Panc1 (cell line): ENCODE data around the gene DGKD. TPM values are rescaled to one million over a fixed set of nuclear protein-coding genes. Genes with fewer than 3 reads are reported as not detected.

Experiments
- ATAC-seq: fragments of 200-7000 bp; cut with Tn5 transposase; 2 replicates; pipeline ENCODE4 v1.9.1; 2020; ENCODE audit warnings: mild to moderate bottlenecking, moderate library complexity
- BruUV-seq: library from RNA; stranded (reverse); fragments of 400-500 nt; replicated peaks from 2 replicates; lab custom pipeline; 2021; lab: Mats Ljungman, UMichigan
- CTCF ChIA-PET: fragments of 300-600 bp; sonication (Branson Sonifier 250); formaldehyde crosslinking; loops from one replicate; lab custom pipeline; 2022; ENCODE audit warnings: antibody characterized with exemption; lab: Charles Lee
- POLR2A ChIA-PET: fragments of 300-600 bp; sonication (Branson Sonifier 250); formaldehyde crosslinking; loops from one replicate; lab custom pipeline; 2022; ENCODE audit warnings: antibody characterized with exemption; lab: Charles Lee
- DNase-seq: peaks from one replicate; pipeline ENCODE4 v3.0.0-alpha.2; 2010; ENCODE audit warnings: low read depth, low spot score
- H3K27ac ChIP-seq: 2 replicates; pipeline ENCODE4 v1.5.1; 2011; ENCODE audit warnings: mild to moderate bottlenecking, low read length, inconsistent platforms
- H3K27me3 ChIP-seq: fragments of 200-500 bp; sonication (Bioruptor generic); 2 replicates; pipeline ENCODE4 v1.6.0; 2014; ENCODE audit warnings: low read length, inconsistent platforms; ENCODE audit not compliant: control insufficient read depth, insufficient read depth
- H3K36me3 ChIP-seq: fragments of 200-500 bp; sonication (Bioruptor generic); 2 replicates; pipeline ENCODE4 v1.5.1; 2014; ENCODE audit warnings: inconsistent platforms, mild to moderate bottlenecking, low read length, moderate library complexity; ENCODE audit not compliant: control insufficient read depth, insufficient read depth
- H3K4me1 ChIP-seq: 2 replicates; pipeline ENCODE4 v1.5.1; 2011; ENCODE audit warnings: inconsistent platforms, mild to moderate bottlenecking, low read length, moderate library complexity; ENCODE audit not compliant: control insufficient read depth, insufficient read depth
- H3K4me3 ChIP-seq, 2 experiments: 2 replicates each; pipeline ENCODE4 v1.5.1; 2011 to 2012; ENCODE audit warnings: low read depth in 2 of 2, low read length in 2 of 2, mild to moderate bottlenecking in 2 of 2, inconsistent platforms in 1 of 2, moderate library complexity in 1 of 2
- H3K9me3 ChIP-seq: fragments of 200-500 bp; sonication (Bioruptor generic); 2 replicates; pipeline ENCODE4 v1.5.1; 2014; ENCODE audit warnings: low read depth, mild to moderate bottlenecking, inconsistent platforms, low read length, moderate library complexity; ENCODE audit not compliant: control insufficient read depth, insufficient read depth
- POLR2AphosphoS5 ChIP-seq: IDR thresholded peaks from 2 replicates; pipeline ENCODE4 v1.6.1; 2012; ENCODE audit warnings: mild to moderate bottlenecking, low read depth, low read length, moderate library complexity
- SIN3A ChIP-seq: IDR thresholded peaks from 2 replicates; pipeline ENCODE4 v1.6.1; 2012; ENCODE audit warnings: low read depth, mild to moderate bottlenecking, low read length, moderate library complexity, borderline replicate concordance; ENCODE audit not compliant: insufficient read depth
- TCF7L2 ChIP-seq: IDR thresholded peaks from 2 replicates; pipeline ENCODE4 v1.6.1; 2011; ENCODE audit warnings: mild to moderate bottlenecking, low read depth, low read length, inconsistent platforms
- in situ Hi-C: cut with HindIII; loops from 2 replicates; pipeline ENCODE4 v1.10.0; 2016; ENCODE audit warnings: low sequenced_read_pairs, low pct_unique_long_range_greater_than_20kb
- intact Hi-C: fragments of 100-400 bp; cut with micrococcal nuclease; formaldehyde crosslinking; loops from one replicate; pipeline ENCODE4 v1.10.0; 2022; ENCODE audit not compliant: unreplicated experiment
- total RNA-seq: library from RNA; stranded (reverse); gene quantifications from one replicate; pipeline ENCODE4 v1.2.1, GENCODE V29; 2021; ENCODE audit not compliant: unreplicated experiment
- TF ChIP-seq, protein P1 (sequence below), 2 experiments: IDR thresholded peaks; 2 replicates each; pipeline ENCODE4 v1.6.1; 2011 to 2012; ENCODE audit warnings: low read depth in 2 of 2, control low read depth in 1 of 2, low read length in 1 of 2, mild to moderate bottlenecking in 1 of 2, moderate library complexity in 1 of 2; ENCODE audit not compliant: insufficient read depth in 1 of 2
- TF ChIP-seq, protein P2 (sequence below): fragments of 450-650 bp; IDR thresholded peaks from 2 replicates; pipeline ENCODE4 v1.5.1; 2017; ENCODE audit warnings: mild to moderate bottlenecking

The DGKD gene
- total RNA-seq, 1 experiment from 2014 or later: 89.0 TPM

DNA sequence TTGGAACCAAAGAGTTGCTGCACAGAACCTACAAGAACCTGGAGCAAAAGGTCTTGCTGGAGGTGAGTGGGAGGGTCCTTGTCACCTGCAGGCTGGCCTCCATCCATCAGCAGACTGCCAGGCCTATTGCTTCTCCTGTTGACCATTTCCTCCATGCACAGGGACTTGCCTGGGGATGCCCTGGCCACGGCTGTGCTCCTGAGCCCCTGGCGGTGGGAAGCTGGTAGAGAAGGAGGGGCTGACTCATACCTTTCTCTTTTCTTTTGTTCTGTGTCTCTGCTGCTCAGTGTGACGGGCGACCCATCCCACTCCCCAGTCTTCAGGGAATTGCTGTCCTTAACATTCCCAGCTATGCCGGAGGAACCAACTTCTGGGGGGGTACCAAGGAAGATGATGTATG, 102.6 kb downstream of the DGKD start:
- ChIA-PET POLR2A (no interaction called here), CTCF (no interaction called here)
- no TSS peak for BruUV-seq
- DNase-seq (no peak), ATAC-seq (no peak)
- H3K36me3 ChIP-seq: peaks cover 21% of the 10 kb centered on the region
- TF ChIP-seq TCF7L2: no peak
- TF ChIP-seq, protein P1, sequence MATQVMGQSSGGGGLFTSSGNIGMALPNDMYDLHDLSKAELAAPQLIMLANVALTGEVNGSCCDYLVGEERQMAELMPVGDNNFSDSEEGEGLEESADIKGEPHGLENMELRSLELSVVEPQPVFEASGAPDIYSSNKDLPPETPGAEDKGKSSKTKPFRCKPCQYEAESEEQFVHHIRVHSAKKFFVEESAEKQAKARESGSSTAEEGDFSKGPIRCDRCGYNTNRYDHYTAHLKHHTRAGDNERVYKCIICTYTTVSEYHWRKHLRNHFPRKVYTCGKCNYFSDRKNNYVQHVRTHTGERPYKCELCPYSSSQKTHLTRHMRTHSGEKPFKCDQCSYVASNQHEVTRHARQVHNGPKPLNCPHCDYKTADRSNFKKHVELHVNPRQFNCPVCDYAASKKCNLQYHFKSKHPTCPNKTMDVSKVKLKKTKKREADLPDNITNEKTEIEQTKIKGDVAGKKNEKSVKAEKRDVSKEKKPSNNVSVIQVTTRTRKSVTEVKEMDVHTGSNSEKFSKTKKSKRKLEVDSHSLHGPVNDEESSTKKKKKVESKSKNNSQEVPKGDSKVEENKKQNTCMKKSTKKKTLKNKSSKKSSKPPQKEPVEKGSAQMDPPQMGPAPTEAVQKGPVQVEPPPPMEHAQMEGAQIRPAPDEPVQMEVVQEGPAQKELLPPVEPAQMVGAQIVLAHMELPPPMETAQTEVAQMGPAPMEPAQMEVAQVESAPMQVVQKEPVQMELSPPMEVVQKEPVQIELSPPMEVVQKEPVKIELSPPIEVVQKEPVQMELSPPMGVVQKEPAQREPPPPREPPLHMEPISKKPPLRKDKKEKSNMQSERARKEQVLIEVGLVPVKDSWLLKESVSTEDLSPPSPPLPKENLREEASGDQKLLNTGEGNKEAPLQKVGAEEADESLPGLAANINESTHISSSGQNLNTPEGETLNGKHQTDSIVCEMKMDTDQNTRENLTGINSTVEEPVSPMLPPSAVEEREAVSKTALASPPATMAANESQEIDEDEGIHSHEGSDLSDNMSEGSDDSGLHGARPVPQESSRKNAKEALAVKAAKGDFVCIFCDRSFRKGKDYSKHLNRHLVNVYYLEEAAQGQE (IDR thresholded peaks at IDR 0.05; ENCODE audit: insufficient read depth in 1 of 2, low read depth in 2 of 2, low read length in 1 of 2): no peak
- TF ChIP-seq SIN3A: no peak
- TF ChIP-seq, protein P2, sequence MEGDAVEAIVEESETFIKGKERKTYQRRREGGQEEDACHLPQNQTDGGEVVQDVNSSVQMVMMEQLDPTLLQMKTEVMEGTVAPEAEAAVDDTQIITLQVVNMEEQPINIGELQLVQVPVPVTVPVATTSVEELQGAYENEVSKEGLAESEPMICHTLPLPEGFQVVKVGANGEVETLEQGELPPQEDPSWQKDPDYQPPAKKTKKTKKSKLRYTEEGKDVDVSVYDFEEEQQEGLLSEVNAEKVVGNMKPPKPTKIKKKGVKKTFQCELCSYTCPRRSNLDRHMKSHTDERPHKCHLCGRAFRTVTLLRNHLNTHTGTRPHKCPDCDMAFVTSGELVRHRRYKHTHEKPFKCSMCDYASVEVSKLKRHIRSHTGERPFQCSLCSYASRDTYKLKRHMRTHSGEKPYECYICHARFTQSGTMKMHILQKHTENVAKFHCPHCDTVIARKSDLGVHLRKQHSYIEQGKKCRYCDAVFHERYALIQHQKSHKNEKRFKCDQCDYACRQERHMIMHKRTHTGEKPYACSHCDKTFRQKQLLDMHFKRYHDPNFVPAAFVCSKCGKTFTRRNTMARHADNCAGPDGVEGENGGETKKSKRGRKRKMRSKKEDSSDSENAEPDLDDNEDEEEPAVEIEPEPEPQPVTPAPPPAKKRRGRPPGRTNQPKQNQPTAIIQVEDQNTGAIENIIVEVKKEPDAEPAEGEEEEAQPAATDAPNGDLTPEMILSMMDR: no peak
- TF ChIP-seq POLR2AphosphoS5: no peak
- no peaks in the 10 kb centered on the region for H3K27me3 ChIP-seq
- no peak overlapping the region for H3K27ac ChIP-seq
- in situ Hi-C loops (no loop called here), intact Hi-C loops (no loop called here)
- no peak overlapping the region for H3K4me3 ChIP-seq
- H3K4me1 ChIP-seq: no peaks in the 10 kb centered on the region
- H3K9me3 ChIP-seq: no peaks in the 10 kb centered on the region

DNA sequence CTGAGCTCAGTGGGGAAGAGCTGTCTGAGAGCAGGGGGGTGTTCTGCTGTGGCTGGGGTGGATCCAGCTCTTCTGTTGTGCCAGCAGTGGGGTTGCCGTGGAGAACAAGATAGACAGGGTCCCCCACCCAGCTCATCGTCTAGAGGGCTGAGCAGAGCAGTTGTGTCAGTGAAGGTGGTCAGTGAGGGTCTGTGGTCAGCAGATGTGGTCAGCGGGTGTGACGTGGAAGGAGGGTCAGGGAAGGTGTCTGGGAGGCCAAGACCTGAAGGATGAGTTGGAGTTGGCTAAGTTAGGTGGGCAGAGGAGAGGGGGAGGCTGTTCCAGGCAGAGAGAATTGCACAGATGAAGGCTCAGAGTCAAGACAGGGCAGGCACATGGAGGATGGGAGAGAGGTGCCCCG, 103.1 kb downstream of the DGKD start:
- ChIA-PET POLR2A (no interaction called here), CTCF (no interaction called here)
- Histone ChIP-seq H3K27ac (no peak overlapping the region), H3K9me3 (no peaks in the 10 kb centered on the region), H3K4me1 (no peaks in the 10 kb centered on the region), H3K36me3 (peaks cover 21% of the 10 kb centered on the region), H3K27me3 (no peaks in the 10 kb centered on the region), H3K4me3 (no peak overlapping the region)
- ATAC-seq: no peak
- no peak for DNase-seq
- in situ Hi-C loops: no loop called here
- TF ChIP-seq POLR2AphosphoS5 (no peak), SIN3A (no peak), TCF7L2 (no peak)
- TF ChIP-seq, protein P2: no peak
- TF ChIP-seq, protein P1 (IDR thresholded peaks at IDR 0.05; ENCODE audit: insufficient read depth in 1 of 2, low read depth in 2 of 2, low read length in 1 of 2): no peak
- BruUV-seq: no TSS peak
- intact Hi-C loops: no loop called here
